LNCAP (cell line): ENCODE measurements around the gene RNF123.

Experiments used
- TF ChIP-seq, protein P1 (sequence below): fragments of 450-650 bp; IDR thresholded peaks from 2 replicates; pipeline ENCODE4 v1.5.1; 2017; ENCODE audit warnings: mild to moderate bottlenecking

Gene RNF123

DNA sequence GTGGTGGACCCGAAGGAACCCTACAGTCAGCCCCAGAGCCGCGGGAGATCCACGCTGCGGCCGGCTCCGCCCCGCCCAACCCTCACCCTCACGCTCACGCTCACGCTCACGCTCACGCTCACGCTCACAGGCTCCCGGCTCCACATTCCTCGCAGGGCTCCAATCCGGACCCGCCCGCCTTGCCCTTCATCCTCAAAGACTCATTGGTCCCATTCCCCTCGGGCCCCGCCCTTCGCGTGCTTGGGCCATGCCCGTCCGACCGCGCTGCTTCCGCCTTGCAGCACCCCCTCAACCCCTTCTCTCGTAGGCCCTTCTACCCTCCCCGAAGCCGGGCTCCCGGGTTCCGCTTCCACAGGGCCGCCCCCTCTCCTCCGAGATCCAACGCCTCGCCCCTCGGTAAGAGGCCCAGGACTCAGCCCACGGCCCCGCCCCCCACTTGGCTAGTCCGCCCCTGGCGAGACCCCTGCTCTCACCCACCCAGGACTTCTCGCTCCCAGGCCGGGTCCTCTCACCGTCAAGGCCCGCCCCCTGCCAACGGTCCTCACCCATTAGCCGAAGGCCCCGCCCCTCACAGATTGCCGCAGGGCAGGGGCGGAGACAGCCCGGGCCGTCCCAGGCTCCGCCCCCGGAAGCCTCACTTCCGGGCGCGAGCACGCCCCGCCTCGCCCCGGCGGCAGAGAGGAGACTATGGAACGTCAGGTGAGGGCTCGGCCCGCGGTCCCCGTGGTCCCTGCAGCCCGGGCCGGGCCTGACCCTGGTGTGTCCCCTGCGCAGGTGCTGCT, 15.5 kb upstream of the RNF123 start, which contains the start of gene APEH:
APEH (plus strand) TSS at position 637 of the 782 bp plus-strand sequence; CDS start at position 688, 51 bp downstream.
- TF ChIP-seq, protein P1, sequence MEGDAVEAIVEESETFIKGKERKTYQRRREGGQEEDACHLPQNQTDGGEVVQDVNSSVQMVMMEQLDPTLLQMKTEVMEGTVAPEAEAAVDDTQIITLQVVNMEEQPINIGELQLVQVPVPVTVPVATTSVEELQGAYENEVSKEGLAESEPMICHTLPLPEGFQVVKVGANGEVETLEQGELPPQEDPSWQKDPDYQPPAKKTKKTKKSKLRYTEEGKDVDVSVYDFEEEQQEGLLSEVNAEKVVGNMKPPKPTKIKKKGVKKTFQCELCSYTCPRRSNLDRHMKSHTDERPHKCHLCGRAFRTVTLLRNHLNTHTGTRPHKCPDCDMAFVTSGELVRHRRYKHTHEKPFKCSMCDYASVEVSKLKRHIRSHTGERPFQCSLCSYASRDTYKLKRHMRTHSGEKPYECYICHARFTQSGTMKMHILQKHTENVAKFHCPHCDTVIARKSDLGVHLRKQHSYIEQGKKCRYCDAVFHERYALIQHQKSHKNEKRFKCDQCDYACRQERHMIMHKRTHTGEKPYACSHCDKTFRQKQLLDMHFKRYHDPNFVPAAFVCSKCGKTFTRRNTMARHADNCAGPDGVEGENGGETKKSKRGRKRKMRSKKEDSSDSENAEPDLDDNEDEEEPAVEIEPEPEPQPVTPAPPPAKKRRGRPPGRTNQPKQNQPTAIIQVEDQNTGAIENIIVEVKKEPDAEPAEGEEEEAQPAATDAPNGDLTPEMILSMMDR: no peak

DNA sequence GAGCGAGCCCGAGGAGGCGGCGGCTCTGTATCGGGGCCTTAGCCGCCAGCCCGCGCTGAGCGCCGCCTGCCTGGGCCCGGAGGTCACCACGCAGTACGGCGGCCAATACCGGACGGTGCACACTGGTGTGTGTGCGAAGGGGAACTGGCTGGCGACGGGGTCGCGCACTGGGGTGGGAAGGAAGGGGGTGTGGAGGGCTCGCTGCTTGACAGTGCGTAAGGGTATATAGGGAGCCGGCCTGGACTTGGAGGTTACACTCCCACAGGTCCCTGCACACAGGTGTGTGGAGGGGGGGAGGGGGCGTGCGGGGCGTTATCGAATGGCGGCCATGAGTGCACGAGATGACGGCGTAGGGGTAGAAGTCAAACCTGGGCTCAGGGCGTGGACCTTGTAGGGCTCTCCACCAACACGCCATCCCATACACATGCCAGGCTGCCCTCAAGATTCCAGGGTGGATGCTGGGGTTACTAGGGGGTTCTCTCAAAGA, 14.8 kb upstream of the RNF123 start:
- TF ChIP-seq, protein P1: no peak

DNA sequence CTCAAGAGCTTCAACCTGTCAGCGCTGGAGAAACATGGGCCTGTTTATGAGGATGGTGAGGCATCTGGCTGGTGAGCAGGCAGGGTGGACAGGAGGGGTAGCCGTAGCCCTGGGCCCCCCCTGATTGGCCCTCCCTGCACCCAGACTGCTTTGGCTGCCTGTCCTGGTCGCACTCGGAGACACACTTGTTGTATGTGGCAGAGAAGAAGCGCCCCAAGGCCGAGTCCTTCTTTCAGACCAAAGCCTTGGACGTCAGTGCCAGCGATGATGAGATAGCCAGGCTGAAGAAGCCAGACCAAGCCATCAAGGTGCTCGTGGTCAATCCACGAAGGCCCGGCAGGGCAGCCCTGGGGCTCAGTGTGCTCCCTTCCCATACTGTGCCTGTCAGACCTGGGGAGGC, 13.4 kb upstream of the RNF123 start:
- TF ChIP-seq, protein P1: no peak

DNA sequence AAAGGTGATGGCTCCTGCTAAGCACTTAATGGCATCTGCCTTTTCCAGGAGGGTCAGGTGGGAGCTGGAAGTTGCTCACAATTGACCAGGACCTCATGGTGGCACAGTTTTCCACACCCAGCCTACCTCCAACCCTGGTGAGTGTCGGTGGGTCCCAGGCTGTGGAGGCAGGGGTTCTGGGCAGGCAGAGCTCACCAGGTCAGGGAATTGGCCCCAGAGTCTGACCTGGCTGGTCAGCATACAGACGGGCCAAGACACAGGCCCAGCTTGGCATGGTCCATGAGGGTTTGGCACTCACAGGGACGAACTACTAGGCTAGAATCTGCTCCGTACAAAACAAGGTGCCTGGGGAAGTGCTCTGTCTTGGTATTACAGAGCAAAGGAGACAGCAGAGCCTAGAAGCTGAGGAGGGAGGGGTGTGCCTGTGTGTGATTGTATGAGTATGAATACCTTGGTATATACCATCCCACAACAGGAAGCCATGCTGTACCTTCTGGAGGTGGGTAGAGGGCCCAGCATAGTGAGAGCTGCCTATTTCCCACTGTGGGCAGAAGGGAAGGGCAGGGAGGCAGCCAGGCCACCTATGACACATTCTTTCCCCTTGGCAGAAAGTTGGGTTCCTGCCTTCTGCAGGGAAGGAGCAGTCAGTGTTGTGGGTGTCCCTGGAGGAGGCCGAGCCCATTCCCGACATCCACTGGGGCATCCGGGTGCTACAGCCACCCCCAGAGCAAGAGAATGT, 8.7 kb upstream of the RNF123 start:
- TF ChIP-seq, protein P1: no peak

DNA sequence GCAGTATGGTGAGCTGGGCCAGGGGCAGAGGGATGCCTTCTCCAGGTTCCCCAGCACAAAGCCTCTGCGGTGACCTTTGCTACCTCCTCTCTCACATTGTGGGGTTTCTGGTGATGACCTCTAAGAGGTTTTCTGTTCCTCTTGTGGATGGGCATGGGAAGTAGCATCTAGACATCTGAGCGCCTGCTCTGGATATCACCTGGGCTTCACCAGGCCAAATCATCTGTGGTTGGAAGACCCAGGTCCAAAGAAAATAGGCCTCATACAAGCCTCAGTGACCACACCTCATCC, 8.2 kb upstream of the RNF123 start:
- TF ChIP-seq, protein P1: no peak

DNA sequence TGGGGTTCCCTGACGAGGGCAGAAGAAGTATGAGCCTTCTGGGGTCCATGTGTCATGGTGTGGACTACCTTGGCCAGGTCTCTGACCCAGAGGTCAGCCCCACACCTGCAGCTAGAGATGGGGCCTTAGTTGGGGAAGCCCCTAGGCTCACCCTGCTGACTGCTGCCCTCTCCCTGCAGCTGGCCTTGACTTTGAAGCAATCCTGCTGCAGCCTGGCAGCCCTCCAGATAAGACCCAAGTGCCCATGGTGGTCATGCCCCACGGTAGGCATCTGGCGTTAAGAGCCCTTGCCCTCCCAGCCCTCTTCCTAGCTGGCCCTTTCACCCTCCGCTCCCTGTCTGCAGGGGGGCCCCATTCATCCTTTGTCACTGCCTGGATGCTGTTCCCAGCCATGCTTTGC, 7.8 kb upstream of the RNF123 start:
- TF ChIP-seq, protein P1: no peak

DNA sequence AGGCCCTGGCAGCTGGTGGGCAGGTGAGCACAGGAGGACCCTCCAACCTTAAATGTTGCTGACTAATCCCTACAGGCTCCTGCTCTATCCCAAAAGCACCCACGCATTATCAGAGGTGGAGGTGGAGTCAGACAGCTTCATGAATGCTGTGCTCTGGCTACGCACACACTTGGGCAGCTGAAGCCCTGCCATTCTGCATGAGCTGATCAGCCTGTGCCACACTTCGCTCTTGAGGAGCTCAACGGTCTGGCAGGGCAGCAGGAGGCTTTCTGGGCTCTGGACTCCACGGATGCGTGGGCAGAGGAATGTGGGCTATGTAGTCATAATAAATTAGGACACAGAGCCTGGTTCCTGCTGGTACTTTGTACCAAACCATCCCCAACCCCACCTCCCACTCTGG, 6.2 kb upstream of the RNF123 start:
- TF ChIP-seq, protein P1: no peak
